Left lobe of liver (tissue), 2 donors: ENCODE measurements around the gene ABCD2. TPM values are rescaled to one million over a fixed set of nuclear protein-coding genes. Genes with fewer than 3 reads are reported as not detected.
A peak's percentile ranks its signal among the peaks of the same experiment; 100 is the strongest.
"Not testable (repeated sequence)": the region's sequence is repeated elsewhere in the genome, so short reads cannot be mapped to it uniquely, and the experiment has no call there.

ENCODE experiments used
- ATAC-seq: fragments of 200-7000 bp; cut with Tn5 transposase; one replicate; pipeline ENCODE4 v1.9.1; 2020; ENCODE audit warnings: mild to moderate bottlenecking, moderate library complexity
- DNase-seq: peaks from one replicate; pipeline ENCODE4 v3.0.0-alpha.2; 2020; ENCODE audit warnings: low spot score
- total RNA-seq: library from RNA; stranded (reverse); gene quantifications from one replicate; pipeline ENCODE4 v1.2.1, GENCODE V29; 2021
- donor health status: DM: no; HTN: no; CAD: no; lungs with moderate emphysema.
- donor health status: DM: no; HTN: yes; CAD: no.

The ABCD2 gene
- total RNA-seq, 1 donor from 2014 or later = 0.03 TPM

- ATAC-seq (no peak), DNase-seq (no peak)
Observed at GRCh38 chr12:39613525-39613924, 6.1 kb downstream of the ABCD2 start.

- DNase-seq (no peak), ATAC-seq (no peak)
Observed at GRCh38 chr12:39612250-39612649, 7.4 kb downstream of the ABCD2 start.

- ATAC-seq (no peak), DNase-seq (no peak)
Observed at GRCh38 chr12:39611818-39612217, 7.8 kb downstream of the ABCD2 start.

- ATAC-seq (no peak), DNase-seq (no peak)
Observed at GRCh38 chr12:39610436-39611025, 9.1 kb downstream of the ABCD2 start.

GRCh38 chr12:39606712-39607423 lies 12.7 kb downstream of the ABCD2 start:
- DNase-seq = no peak
- ATAC-seq = no peak

- DNase-seq = no peak
- no peak for ATAC-seq
Observed at GRCh38 chr12:39605996-39606395, 13.6 kb downstream of the ABCD2 start.

- no peak for ATAC-seq
- no peak for DNase-seq
Observed at GRCh38 chr12:39605501-39605900, 14.1 kb downstream of the ABCD2 start.

- ATAC-seq (no peak), DNase-seq (no peak)
Observed at GRCh38 chr12:39603065-39603464, 16.5 kb downstream of the ABCD2 start.

- not testable (repeated sequence) for ATAC-seq, DNase-seq
Observed at GRCh38 chr12:39601951-39602350, 17.7 kb downstream of the ABCD2 start.

GRCh38 chr12:39595928-39596327 lies 23.7 kb downstream of the ABCD2 start:
- no peak for DNase-seq
- ATAC-seq = no peak

GRCh38 chr12:39592295-39592694 lies 27.3 kb downstream of the ABCD2 start:
- peak; percentile 87 for ATAC-seq
- no peak for DNase-seq

- DNase-seq = no peak
- no peak for ATAC-seq
Observed at GRCh38 chr12:39588348-39588747, 31.3 kb downstream of the ABCD2 start.

- ATAC-seq = peak; percentile 58
- DNase-seq = no peak
Observed at GRCh38 chr12:39587225-39587624, 32.4 kb downstream of the ABCD2 start.

- DNase-seq (no peak), ATAC-seq (no peak)
Observed at GRCh38 chr12:39586816-39587215, 32.8 kb downstream of the ABCD2 start.

- DNase-seq (no peak), ATAC-seq (no peak)
Observed at GRCh38 chr12:39581592-39581991, 38.0 kb downstream of the ABCD2 start.

GRCh38 chr12:39575498-39575875 lies 44.1 kb downstream of the ABCD2 start:
- no peak for DNase-seq
- no peak for ATAC-seq

GRCh38 chr12:39574785-39575497 lies 44.7 kb downstream of the ABCD2 start:
- ATAC-seq (no peak), DNase-seq (no peak)

- no peak for DNase-seq
- no peak for ATAC-seq
Observed at GRCh38 chr12:39574378-39574777, 45.2 kb downstream of the ABCD2 start.

- DNase-seq (no peak), ATAC-seq (no peak)
Observed at GRCh38 chr12:39573971-39574370, 45.6 kb downstream of the ABCD2 start.

GRCh38 chr12:39572551-39572950 lies 47.1 kb downstream of the ABCD2 start:
- DNase-seq (no peak), ATAC-seq (no peak)

- DNase-seq (no peak), ATAC-seq (no peak)
Observed at GRCh38 chr12:39571351-39571750, 48.3 kb downstream of the ABCD2 start.

- no peak for DNase-seq
- no peak for ATAC-seq
Observed at GRCh38 chr12:39553476-39553875, 66.1 kb downstream of the ABCD2 start.
